ENCODE results near the gene OR1J4. TPM values are rescaled to one million over a fixed set of nuclear protein-coding genes. Genes with fewer than 3 reads are reported as not detected.
"Not testable (repeated sequence)": the region's sequence is repeated elsewhere in the genome, so short reads cannot be mapped to it uniquely, and the experiment has no call there.

Gene OR1J4
- total RNA-seq, 2 experiments from 2014 or later: not detected

DNA sequence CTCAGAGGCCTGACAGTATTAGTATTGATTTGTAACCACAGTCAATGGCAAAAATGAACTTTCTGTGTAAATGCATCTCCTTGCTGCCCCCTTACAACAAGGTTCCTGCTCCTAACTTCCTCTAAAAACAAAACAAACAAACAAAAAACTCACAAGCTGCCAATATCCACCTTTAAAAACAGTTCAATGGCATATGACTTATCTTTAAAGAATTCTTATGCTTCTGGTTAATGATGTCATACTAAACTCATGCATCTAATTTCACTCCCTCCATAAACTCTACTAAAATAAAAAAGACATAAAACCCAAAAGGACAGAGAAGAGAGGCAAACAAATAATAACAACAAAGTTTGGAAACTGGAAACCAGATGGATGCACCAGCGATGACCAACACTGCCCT is 17.2 kb downstream of the OR1J4 start:
- no peaks in the 10 kb centered on the region for H3K9me3 Mint-ChIP-seq
- H3K4me3 Mint-ChIP-seq: no peak overlapping the region
- no peak for DNase-seq
- H3K4me1 Mint-ChIP-seq: no peaks in the 10 kb centered on the region
- H3K27ac Mint-ChIP-seq: no peak overlapping the region
- POLR2A ChIA-PET: no interaction called here
- no peaks in the 10 kb centered on the region for H3K36me3 Mint-ChIP-seq (ENCODE audit: low read depth)
- CTCF ChIA-PET: no interaction called here
- no peaks in the 10 kb centered on the region for H3K27me3 Mint-ChIP-seq

DNA sequence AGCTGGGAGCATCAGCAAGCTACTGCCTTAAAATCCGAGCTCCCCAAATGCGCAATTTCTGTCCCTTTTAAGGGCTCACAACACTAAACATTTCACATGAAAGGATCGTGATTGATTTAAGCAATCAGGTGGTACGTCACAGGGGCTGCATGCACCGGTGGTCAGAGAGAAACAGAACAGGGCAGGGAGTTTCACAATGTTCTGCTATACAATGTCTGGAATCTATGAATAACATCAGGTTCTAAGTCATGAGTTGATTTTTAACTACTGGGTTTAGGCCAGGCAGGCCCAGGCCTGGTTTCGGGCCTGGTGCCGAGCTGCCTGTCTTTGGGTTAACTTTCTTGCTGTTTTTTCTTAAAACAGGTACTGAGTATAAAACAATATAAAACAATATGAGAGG is 18.1 kb downstream of the OR1J4 start:
- H3K4me1 Mint-ChIP-seq; CTCF ChIA-PET; H3K4me3 Mint-ChIP-seq; H3K36me3 Mint-ChIP-seq (ENCODE audit: low read depth); DNase-seq; H3K9me3 Mint-ChIP-seq; H3K27ac Mint-ChIP-seq; POLR2A ChIA-PET; H3K27me3 Mint-ChIP-seq: not testable (repeated sequence)

DNA sequence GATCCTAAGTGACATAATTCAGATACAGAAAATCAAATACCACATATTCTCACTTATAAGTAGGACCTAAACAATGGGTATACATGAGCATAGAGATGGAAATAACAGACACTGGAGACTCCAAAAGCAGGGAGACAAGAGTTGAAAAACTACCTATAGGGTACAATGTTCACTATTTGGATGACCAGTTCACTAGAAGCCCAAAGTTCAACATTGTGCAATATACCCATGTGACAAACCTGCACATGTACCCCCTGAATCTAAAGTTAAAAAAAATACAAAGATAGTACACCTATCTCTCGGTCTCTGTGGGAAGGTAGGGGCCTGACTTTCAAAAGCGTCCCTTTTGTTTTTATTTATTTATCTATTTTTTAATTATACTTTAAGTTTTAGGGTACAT is 19.8 kb downstream of the OR1J4 start:
- DNase-seq: no peak
- ChIA-PET CTCF (no interaction called here), POLR2A (no interaction called here)
- H3K4me1 Mint-ChIP-seq: no peaks in the 10 kb centered on the region
- H3K27ac Mint-ChIP-seq: no peak overlapping the region
- no peak overlapping the region for H3K4me3 Mint-ChIP-seq
- H3K9me3 Mint-ChIP-seq: no peaks in the 10 kb centered on the region
- no peaks in the 10 kb centered on the region for H3K36me3 Mint-ChIP-seq (ENCODE audit: low read depth)
- peaks cover 5% of the 10 kb centered on the region for H3K27me3 Mint-ChIP-seq

GRCh38 chr9:122546196-122546595 is 27.3 kb downstream of the OR1J4 start:
- no peak for DNase-seq
- peaks cover 14% of the 10 kb centered on the region for H3K27me3 Mint-ChIP-seq
- no peak overlapping the region for H3K4me3 Mint-ChIP-seq
- no peaks in the 10 kb centered on the region for H3K9me3 Mint-ChIP-seq
- H3K27ac Mint-ChIP-seq: no peak overlapping the region
- no peaks in the 10 kb centered on the region for H3K36me3 Mint-ChIP-seq (ENCODE audit: low read depth)
- H3K4me1 Mint-ChIP-seq: no peaks in the 10 kb centered on the region
- CTCF ChIA-PET: no interaction called here
- POLR2A ChIA-PET: no interaction called here

GRCh38 chr9:122551371-122551770 is 32.4 kb downstream of the OR1J4 start:
- Mint-ChIP-seq H3K27me3 (peaks cover 18% of the 10 kb centered on the region), H3K4me3 (no peak overlapping the region), H3K4me1 (no peaks in the 10 kb centered on the region), H3K9me3 (no peaks in the 10 kb centered on the region), H3K36me3 (ENCODE audit: low read depth) (no peaks in the 10 kb centered on the region), H3K27ac (no peak overlapping the region)
- DNase-seq: no peak
- CTCF ChIA-PET: no interaction called here
- POLR2A ChIA-PET: no interaction called here

- DNase-seq: no peak
- no peak within 1 kb of the TSS for H3K27ac Mint-ChIP-seq
- no peaks in the 10 kb centered on the region for H3K36me3 Mint-ChIP-seq (ENCODE audit: low read depth)
- no peaks in the 10 kb centered on the region for H3K9me3 Mint-ChIP-seq
- no peak within 1 kb of the TSS for H3K4me3 Mint-ChIP-seq
- POLR2A ChIA-PET: no interaction called here
- CTCF ChIA-PET: no interaction called here
- H3K27me3 Mint-ChIP-seq: peaks cover 23% of the 10 kb centered on the region
- H3K4me1 Mint-ChIP-seq: no peaks in the 10 kb centered on the region
Measured at GRCh38 chr9:122552812-122553211, 33.9 kb downstream of the OR1J4 start, which contains the start of gene OR1N2. TSS of gene OR1N2 (plus strand) at chr9:122553112. CDS start at chr9:122553212, 100 bp downstream.

DNA sequence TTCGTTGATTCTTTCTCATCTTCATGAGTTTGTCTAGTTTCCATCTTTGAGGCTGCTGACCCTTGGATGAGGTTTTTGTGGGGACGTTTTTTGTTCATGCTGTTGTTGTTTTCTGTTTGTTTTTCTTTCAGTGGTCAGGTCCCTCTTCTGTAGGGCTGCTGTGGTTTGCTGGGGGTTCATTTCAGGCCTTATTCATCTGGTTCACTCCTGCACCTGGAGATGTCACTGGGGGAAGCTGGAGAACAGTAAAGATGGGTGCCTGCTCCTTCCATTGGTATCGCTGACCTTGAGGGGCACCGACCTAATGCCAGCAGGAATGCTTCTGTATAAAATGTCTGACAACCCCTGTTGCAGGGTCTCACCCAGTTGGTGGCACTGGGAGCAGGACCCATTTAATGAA is 42.5 kb downstream of the OR1J4 start:
- Mint-ChIP-seq H3K27me3 (peaks cover 27% of the 10 kb centered on the region), H3K9me3 (peaks cover 13% of the 10 kb centered on the region), H3K4me1 (peaks cover 2% of the 10 kb centered on the region), H3K36me3 (ENCODE audit: low read depth) (no peaks in the 10 kb centered on the region), H3K27ac (no peak overlapping the region), H3K4me3 (no peak overlapping the region)
- ChIA-PET POLR2A (no interaction called here), CTCF (interaction anchor here (0.5 kb wide), 1 partner anchor 77 kb away, joined by 3 read pairs; no protein-coding TSS in a partner anchor)
- DNase-seq: no peak

DNA sequence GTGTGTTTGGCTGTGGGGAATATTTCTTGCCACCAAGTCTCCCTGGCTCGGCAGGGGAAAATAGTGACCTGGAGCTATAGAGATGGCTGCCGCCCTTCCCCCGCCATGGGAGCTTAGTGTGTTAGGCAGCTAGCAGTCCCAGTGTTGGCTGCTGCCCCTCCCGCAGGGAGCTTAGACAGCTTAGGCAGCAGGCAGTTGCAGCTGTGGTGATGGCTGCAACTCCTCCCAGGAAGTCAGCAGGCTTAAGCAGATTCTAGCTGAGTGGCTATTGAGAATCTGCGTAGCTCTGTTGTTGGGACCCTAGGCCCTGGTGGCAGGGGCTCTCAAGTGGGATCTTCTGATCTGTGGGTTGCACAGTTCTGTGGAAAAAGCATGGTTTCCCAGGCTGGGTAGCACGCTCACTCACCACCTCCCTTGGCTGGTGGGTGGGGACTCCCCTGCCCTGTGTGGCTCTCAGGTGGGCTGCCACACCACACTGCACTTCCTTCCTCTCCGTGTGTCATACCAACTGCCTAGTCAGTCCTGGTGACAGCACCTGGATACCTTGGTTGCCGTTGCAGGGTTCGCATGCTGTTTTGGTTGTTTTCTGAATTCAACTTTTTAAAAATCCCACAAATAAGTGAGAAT is 43.3 kb downstream of the OR1J4 start:
- H3K27ac Mint-ChIP-seq: no peak overlapping the region
- CTCF ChIA-PET: interaction anchor here (0.5 kb wide), 1 partner anchor 76 kb away, joined by 3 read pairs; no protein-coding TSS in a partner anchor
- no peak for DNase-seq
- no peaks in the 10 kb centered on the region for H3K36me3 Mint-ChIP-seq (ENCODE audit: low read depth)
- H3K4me1 Mint-ChIP-seq: peaks cover 2% of the 10 kb centered on the region
- H3K4me3 Mint-ChIP-seq: no peak overlapping the region
- H3K27me3 Mint-ChIP-seq: peaks cover 22% of the 10 kb centered on the region
- POLR2A ChIA-PET: no interaction called here
- peaks cover 13% of the 10 kb centered on the region for H3K9me3 Mint-ChIP-seq

- Mint-ChIP-seq H3K27ac (no peak overlapping the region), H3K4me1 (peaks cover 7% of the 10 kb centered on the region), H3K9me3 (peaks cover 2% of the 10 kb centered on the region), H3K27me3 (peaks cover 5% of the 10 kb centered on the region), H3K4me3 (no peak overlapping the region), H3K36me3 (ENCODE audit: low read depth) (no peaks in the 10 kb centered on the region)
- CTCF ChIA-PET: no interaction called here
- POLR2A ChIA-PET: no interaction called here
- no peak for DNase-seq
Measured at GRCh38 chr9:122567901-122568300, 49.0 kb downstream of the OR1J4 start.

Other genes starting within 250 kb of the OR1J4 start
- gene PTGS1, start 148.1 kb upstream of the OR1J4 start, total RNA-seq: not detected
- gene OR1J1, start 41.2 kb upstream of the OR1J4 start, total RNA-seq: not detected
- gene OR1J2, start 8.3 kb upstream of the OR1J4 start, total RNA-seq: not detected
- gene OR1N1, start 8.2 kb downstream of the OR1J4 start, total RNA-seq: not detected
- gene OR1N2, start 34.0 kb downstream of the OR1J4 start, total RNA-seq: not detected
- not detected for gene OR1L8, start 64.2 kb downstream of the OR1J4 start, total RNA-seq
- not detected for gene OR1Q1, start 95.6 kb downstream of the OR1J4 start, total RNA-seq
- under 1 TPM in 1 of 2 experiments, not detected in 1; 0.21 TPM for gene OR1B1, start 138.5 kb downstream of the OR1J4 start, total RNA-seq
- gene OR1L1, start 142.6 kb downstream of the OR1J4 start, total RNA-seq: not detected
- not detected for gene OR1L3, start 156.0 kb downstream of the OR1J4 start, total RNA-seq
- gene OR1L4, start 204.8 kb downstream of the OR1J4 start, total RNA-seq: not detected
- gene OR1L6, start 223.2 kb downstream of the OR1J4 start, total RNA-seq: not detected